Activated CD4-positive, alpha-beta T cell treated with anti-CD3 and anti-CD28 coated beads, Interleukin-10, Interleukin-2, amounts not matched to agents 100 ng/mL and 50 ng/mL, durations not matched to agents 16 hours and 8 hours (primary cell): Measurements from ENCODE around the gene SPATA31C1.
"Not testable (repeated sequence)": the region's sequence is repeated elsewhere in the genome, so short reads cannot be mapped to it uniquely, and the experiment has no call there.

Experiments used
- DNase-seq: peaks from one replicate; pipeline ENCODE4 v3.0.0-alpha.2; 2020

The SPATA31C1 gene

DNA sequence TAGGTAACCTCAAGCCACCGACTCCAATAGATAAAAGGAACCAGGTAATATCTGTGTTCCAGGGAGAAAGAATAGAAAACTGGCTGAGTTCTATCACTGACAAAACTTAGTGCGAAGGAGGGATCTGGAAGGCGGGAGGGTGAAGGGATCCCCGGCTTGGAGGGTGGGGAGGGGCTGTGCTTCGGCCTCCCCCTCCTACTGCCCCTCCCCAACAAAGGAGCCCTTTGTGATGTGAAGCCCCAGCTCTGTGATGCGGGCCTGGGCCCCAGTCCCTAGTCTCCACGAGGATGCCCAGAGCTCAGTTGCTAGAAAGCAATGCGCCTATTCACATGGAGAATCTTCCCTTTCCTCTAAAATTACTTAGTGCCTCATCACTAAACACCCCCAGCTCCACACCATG lies at the start of gene SPATA31C1:
Gene SPATA31C1, plus strand, starts transcription at position 301 of the 400 bp plus-strand sequence.
- DNase-seq, result not testable (repeated sequence)

GRCh38 chr9:87868175-87868574 lies 49.6 kb upstream of the SPATA31C1 start:
- DNase-seq, result no peak

DNA sequence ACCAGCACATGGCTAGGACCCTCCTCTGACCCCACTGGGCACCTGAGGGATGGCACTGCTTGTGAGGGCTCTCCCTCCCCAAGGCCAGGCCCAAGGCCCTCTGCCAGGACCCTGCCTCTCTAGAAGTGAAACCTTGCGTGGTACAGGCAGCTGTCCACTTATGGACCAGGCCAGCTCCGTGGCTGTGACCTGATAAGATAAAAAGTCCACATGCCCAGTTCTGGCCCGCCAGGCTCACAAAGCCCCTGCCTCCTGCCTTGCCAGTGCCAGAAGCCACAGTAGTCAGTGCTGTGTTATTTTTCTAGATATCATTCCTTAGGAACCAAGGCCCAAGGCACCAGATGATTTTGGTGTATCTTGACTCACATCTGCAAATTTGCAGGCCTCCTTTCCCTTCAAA lies 49.1 kb upstream of the SPATA31C1 start:
- DNase-seq, result no peak

GRCh38 chr9:87869082-87869481 lies 48.7 kb upstream of the SPATA31C1 start:
- DNase-seq, result no peak

DNA sequence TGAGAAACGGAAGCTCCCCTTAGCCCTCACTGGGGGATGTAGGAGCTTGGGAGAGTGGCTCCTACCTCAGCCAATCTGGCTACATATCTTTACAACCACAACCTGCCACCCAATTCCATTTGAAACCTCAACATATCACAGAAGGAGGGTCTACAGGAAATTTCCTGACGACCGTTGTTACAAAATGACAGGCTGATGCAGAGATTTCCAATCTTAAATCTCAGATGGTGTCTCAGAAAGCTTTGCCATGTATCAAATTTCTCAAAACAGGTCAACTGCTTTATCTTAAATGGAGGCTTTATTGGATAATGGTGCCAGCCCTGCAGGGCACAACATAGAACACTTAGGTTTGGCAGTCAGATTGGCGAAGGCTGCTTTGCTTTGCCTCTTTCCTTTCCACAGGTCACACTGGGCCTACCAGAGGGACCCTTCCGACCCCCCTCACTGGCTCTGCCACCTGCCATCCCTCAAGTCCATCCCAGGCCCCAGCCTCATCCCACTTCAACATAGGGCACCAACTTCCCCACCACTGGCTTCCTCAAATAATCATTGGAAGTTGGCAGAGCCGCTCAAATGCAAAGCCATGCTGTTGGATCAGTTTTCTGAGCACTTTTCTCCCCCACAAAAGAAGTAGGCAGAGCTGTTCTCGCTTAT lies 46.2 kb upstream of the SPATA31C1 start:
- no peak for DNase-seq

DNA sequence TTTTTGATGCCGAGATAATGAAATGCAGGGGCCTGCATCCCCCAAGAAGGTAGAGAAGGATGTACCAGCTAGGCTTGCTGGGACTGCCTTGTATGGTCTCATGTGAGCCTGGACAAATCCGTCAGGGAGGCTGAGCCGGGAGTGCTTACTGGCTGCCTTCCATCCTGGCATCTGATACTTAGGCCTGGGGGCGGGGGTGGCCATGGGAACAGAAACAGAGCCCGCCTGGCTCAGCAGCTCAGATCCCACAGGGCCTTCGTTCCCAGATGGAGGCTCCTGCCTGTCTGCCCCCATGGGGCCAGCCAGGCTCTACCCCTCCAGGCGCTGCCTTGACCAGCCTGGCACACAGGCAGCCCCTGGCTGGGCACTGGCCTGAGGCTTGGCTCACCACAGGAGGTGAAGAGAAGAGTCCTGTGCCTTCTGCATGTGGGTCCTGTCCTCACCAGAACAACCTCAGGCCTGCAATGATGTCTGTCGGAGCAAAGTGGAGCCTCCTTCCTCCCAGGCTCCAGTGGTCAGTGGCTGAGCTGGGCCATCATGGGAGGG lies 45.6 kb upstream of the SPATA31C1 start:
- DNase-seq, result no peak

- no peak for DNase-seq
These were observed 44.0 kb upstream of the SPATA31C1 start for GRCh38 chr9:87873607-87874303.

- DNase-seq, result no peak
These were observed 43.5 kb upstream of the SPATA31C1 start for GRCh38 chr9:87874304-87874623.

GRCh38 chr9:87875060-87875459 lies 42.7 kb upstream of the SPATA31C1 start:
- no peak for DNase-seq

DNA sequence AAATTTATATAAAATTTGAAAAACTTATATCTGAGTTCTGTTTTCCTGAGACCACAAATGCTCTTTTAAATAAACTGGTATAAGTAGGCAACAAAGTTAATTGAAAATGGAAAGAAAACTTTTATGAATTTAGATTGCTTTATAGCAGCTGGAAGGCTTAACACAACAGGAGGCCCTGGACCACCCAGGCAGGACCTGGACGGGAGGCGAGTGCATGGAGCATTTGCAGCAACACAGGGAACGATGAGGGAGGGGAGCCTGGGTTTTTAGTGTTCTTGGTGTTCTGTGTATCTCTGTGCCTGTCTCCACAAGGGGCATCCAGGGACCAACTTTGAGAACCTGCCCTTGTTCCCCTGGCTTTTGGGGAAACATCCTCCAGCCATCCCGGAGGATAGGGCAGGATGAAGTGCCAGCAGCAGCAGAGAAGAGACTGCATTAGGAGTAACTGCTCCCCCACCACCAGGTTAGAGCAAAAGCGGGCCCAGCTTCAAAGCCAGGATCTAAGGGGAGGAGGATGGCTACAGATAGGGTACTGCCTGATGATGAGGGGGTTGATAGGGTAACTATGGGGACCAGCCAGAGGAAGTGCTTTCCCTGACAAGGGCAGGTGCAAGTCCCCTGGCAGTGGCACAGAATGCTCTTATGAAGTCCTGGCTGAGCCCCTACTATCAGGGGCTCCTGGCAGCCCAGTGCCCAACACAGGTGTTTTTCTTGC lies 41.8 kb upstream of the SPATA31C1 start:
- DNase-seq, result no peak

- DNase-seq, result no peak
These were observed 41.1 kb upstream of the SPATA31C1 start for GRCh38 chr9:87876708-87877107.

DNA sequence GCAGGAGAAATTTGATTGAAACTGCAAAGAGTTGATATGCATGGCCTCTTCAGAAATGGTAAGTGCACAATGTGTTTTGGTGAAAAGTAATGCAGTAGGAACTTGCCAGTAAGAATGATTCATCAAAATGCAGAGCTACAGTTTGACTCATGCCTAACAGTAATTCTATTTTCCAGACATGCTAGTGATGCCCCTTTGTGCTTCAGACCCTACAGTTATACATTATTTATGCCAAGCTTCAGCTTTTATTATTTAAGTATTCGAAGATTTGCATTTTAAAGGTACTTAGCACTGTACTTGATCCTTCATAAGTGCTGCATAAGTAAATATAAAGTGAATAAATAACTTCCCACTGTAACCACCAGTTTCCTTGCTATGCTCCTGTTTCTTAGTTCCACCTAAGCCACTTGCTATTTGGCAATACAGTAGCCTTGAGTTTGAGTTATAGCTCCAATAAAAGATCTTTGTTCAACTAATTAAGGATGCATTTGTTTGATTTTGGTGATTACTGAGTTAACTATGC lies 38.7 kb upstream of the SPATA31C1 start:
- DNase-seq, result peak; percentile 27

DNA sequence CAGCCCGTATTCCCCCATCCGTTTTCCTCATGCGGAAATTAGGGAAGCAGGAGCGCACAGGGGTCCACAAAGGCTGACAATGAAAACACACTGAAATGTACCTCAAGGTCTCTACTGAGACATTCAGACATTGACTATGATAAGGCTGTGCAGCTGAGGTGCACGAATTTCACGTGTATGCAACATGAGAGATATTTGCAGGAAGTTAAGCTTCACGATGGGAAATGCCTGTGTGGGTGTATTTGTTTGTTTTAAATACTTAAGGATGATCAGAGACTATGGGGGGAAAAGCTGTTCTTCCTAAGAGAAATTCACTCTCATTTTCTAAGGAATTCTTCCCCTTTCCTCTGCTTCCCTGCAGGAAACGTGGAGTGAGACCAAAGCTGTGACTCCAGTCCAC lies 37.6 kb upstream of the SPATA31C1 start:
- DNase-seq, result no peak

GRCh38 chr9:87880683-87881082 lies 37.1 kb upstream of the SPATA31C1 start:
- no peak for DNase-seq

GRCh38 chr9:87882627-87883026 lies 35.1 kb upstream of the SPATA31C1 start, which contains the start of gene SPATA31E1:
Gene SPATA31E1, plus strand, starts transcription at chr9:87882877. Its CDS starts 15 bp downstream, at chr9:87882892.
- no peak for DNase-seq

- no peak for DNase-seq
These were observed 34.5 kb upstream of the SPATA31C1 start for GRCh38 chr9:87883274-87883673.

- DNase-seq, result no peak
These were observed 33.8 kb upstream of the SPATA31C1 start for GRCh38 chr9:87883990-87884389.

- DNase-seq, result no peak
These were observed 32.9 kb upstream of the SPATA31C1 start for GRCh38 chr9:87884578-87885459.

- DNase-seq, result no peak
These were observed 32.1 kb upstream of the SPATA31C1 start for GRCh38 chr9:87885484-87886189.

DNA sequence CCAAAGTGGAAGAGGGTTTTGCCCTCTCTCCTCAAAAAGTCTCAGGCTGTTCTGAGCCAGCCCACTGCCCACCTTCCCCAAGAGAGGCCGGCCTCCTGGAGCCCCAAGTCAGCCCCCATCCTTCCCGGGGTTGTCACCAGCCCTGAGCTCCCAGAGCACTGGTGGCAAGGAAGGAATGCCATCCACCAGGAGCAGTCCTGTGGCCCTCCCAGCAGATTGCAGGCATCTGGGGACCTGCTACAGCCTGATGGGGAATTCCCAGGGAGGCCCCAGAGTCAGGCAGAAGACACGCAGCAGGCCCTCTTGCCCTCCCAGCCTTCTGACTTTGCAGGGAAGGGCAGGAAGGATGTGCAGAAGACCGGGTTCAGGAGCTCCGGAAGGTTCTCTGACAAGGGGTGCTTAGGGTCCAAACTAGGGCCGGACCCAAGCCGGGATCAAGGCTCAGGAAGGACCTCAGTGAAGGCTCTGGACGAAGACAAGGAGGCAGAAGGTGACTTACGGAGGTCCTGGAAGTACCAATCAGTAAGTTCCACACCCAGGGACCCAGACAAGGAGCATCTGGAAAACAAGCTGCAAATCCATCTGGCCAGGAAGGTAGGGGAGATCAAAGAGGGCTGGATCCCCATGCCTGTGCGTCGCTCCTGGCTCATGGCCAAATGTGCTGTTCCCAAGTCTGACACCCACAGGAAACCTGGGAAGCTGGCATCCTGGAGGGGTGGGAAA lies 31.4 kb upstream of the SPATA31C1 start:
- no peak for DNase-seq

GRCh38 chr9:87886933-87887505 lies 30.7 kb upstream of the SPATA31C1 start:
- DNase-seq, result no peak
